Body of pancreas (tissue), 4 donors: ENCODE results near the gene ANGPTL4.
"Not testable (repeated sequence)": the region's sequence is repeated elsewhere in the genome, so short reads cannot be mapped to it uniquely, and the experiment has no call there.

Source experiments
- CTCF ChIP-seq, 7 experiments: fragments of 450-650 bp in 4 of 7; fragments of 200-600 bp in 3 of 7; sonication (generic) in 3 of 7; IDR thresholded peaks; one replicate each; pipeline ENCODE4 v1.5.1; 2016 to 2019; ENCODE audit warnings: antibody characterized with exemption in 7 of 7
- POLR2A ChIP-seq, 3 donors: fragments of 450-650 bp; IDR thresholded peaks; one replicate each; pipeline ENCODE4 v1.6.1; 2016; ENCODE audit warnings: antibody characterized with exemption in 3 of 3, mild to moderate bottlenecking in 2 of 3

GRCh38 chr19:8375766-8376165 lies 11.8 kb downstream of the ANGPTL4 start:
- TF ChIP-seq CTCF, POLR2A (IDR thresholded peaks at IDR 0.05): not testable (repeated sequence)
